Prostate gland (tissue), 2 donors: Measurements from ENCODE around the gene MDFI.

Experiments
- CTCF ChIP-seq, 4 experiments: fragments of 200-600 bp in 2 of 4; fragments of 450-650 bp in 2 of 4; sonication (generic) in 2 of 4; IDR thresholded peaks; 1 replicate in 3 of 4; 2 replicates in 1 of 4; pipeline ENCODE4 v1.5.1; 2016 to 2019; ENCODE audit warnings: antibody characterized with exemption in 4 of 4, mild to moderate bottlenecking in 2 of 4, moderate library complexity in 2 of 4
- POLR2A ChIP-seq: fragments of 450-650 bp; IDR thresholded peaks from one replicate; pipeline ENCODE4 v1.6.1; 2016; ENCODE audit warnings: antibody characterized with exemption, mild to moderate bottlenecking
- POLR2AphosphoS5 ChIP-seq: sonication (generic); formaldehyde crosslinking; IDR thresholded peaks from one replicate; pipeline ENCODE4 v1.6.1; 2017; ENCODE audit warnings: antibody characterized with exemption

- TF ChIP-seq POLR2A = no peak
- no peak for TF ChIP-seq CTCF (IDR thresholded peaks at IDR 0.05)
- TF ChIP-seq POLR2AphosphoS5 = no peak
Observed at GRCh38 chr6:41677124-41677921, 39.1 kb downstream of the MDFI start.
